ENCODE data around the gene SPO11.

DNA sequence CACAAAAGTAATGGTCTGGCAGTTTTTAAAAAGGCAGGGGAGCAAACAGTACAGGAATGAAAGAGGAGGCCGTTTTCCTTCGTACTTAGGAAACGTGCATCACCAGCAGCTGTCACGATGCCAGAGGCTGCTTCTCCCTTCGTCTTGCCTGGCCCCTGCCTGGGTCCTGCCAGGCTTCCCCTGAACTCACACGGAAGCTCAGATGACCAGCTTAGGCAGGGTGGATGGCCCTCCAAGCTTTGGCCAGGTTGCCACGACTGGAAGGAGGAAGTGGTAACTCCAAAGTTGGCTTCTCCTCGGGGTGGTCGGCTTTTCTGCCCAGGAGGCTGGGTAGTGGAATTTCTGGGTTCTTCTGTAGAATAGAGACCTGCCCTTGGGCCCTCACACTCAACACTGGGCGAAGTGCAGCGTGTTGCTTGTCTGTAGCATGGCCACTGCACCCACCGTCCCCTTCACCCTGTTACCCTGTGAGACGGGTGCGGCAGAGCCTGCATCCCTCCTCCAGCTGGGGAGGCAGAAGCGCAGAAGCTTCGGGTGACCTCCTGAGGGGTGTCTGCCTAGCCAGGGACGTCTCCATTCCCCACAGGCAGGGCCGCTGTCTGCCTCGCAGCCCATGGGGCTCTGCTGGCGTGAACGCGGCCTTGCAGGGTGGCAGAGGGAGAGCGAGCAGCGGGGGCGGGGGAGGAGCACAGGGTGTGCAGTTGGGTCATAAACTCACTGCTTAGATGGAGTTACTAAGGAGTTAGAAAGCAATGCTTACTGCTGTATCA lies 43.2 kb downstream of the SPO11 start:
- no peak for TF ChIP-seq CEBPB (IDR thresholded peaks at IDR 0.05; ENCODE audit: low read depth, low read length)
- TF ChIP-seq POLR2A (IDR thresholded peaks at IDR 0.05; ENCODE audit: low read depth, low read length): no peak

Measured in IMR-90 (cell line).